ENCODE results near the gene IKZF3.

DNA sequence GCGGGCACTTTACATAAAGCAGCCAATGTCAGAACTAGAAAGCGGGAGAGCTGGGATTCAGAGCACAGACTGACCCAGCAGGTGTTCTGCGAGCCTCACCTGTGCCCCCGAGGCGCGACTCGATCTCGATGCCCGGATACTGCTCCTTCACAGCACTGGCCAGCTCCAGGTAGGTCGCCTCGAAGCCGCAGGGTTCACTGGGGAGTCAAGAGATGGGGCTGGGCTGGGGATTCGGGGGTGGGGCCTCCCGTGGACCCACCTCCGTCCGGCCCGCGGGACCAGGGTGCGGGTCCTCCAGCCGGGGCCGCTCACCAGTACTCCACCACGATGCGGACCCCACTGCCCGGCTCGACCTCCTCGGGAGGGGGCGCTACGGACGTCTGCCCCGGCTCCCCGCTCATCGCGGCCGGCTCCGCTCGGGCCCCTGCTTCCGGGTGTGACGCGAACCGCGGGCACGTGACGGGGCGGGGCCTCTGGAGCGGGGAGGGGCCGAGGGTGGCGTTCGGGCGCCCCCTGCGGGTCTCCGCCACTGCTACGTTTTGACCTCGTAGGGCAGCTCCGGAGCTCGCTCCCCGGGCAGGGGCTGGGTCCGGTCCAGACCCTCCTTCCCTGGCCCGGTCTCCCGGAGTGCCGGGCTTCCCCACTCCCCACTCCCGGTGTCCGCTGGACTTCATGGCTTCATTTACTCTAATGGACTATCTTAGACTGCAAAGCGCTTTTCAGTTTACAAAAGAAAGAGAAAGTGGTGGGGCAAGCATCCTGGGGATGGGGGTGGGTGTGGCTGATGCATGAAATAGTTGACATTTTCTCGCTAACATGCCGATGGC lies 133.8 kb downstream of the IKZF3 start, which contains the start of gene MIEN1:
- TF ChIP-seq, protein P1, sequence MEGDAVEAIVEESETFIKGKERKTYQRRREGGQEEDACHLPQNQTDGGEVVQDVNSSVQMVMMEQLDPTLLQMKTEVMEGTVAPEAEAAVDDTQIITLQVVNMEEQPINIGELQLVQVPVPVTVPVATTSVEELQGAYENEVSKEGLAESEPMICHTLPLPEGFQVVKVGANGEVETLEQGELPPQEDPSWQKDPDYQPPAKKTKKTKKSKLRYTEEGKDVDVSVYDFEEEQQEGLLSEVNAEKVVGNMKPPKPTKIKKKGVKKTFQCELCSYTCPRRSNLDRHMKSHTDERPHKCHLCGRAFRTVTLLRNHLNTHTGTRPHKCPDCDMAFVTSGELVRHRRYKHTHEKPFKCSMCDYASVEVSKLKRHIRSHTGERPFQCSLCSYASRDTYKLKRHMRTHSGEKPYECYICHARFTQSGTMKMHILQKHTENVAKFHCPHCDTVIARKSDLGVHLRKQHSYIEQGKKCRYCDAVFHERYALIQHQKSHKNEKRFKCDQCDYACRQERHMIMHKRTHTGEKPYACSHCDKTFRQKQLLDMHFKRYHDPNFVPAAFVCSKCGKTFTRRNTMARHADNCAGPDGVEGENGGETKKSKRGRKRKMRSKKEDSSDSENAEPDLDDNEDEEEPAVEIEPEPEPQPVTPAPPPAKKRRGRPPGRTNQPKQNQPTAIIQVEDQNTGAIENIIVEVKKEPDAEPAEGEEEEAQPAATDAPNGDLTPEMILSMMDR (IDR thresholded peaks at IDR 0.05; ENCODE audit: low read depth, low read length), result peak; percentile 73
- no peak for TF ChIP-seq EZH2phosphoT487 (IDR thresholded peaks at IDR 0.05; ENCODE audit: low read depth)
